Memory B cell (primary cell): ENCODE measurements around the gene MIPEP.

Experiments used
- ATAC-seq: fragments of 150-1000 bp; cut with Tn5 transposase; 2 replicates; pipeline ENCODE4 v1.10.0; 2021; ENCODE audit warnings: low read depth, mild to moderate bottlenecking, moderate library complexity
- DNase-seq, 2 donors: peaks; one replicate each; pipeline ENCODE4 v3.0.0; 2022; ENCODE audit warnings: low spot score in 2 of 2
- H3K27ac Mint-ChIP-seq: one replicate; pipeline ENCODE4 v1.8.0; 2022; ENCODE audit warnings: mild to moderate bottlenecking, moderate library complexity, mixed read lengths
- H3K27me3 Mint-ChIP-seq: one replicate; pipeline ENCODE4 v1.8.0; 2022; ENCODE audit warnings: mixed read lengths
- H3K36me3 Mint-ChIP-seq: one replicate; pipeline ENCODE4 v1.8.0; 2022; ENCODE audit warnings: mild to moderate bottlenecking, mixed read lengths
- H3K4me1 Mint-ChIP-seq: one replicate; pipeline ENCODE4 v1.8.0; 2022; ENCODE audit warnings: mixed read lengths
- H3K4me3 Mint-ChIP-seq: one replicate; pipeline ENCODE4 v1.8.0; 2022; ENCODE audit warnings: mild to moderate bottlenecking, moderate library complexity, mixed read lengths
- H3K9me3 Mint-ChIP-seq: one replicate; pipeline ENCODE4 v1.8.0; 2022; ENCODE audit warnings: mixed read lengths

MIPEP gene

GRCh38 chr13:23852351-23852750 is 36.8 kb downstream of the MIPEP start:
- no peak for ATAC-seq
- Mint-ChIP-seq H3K27ac (no peak overlapping the region), H3K4me3 (no peak overlapping the region), H3K27me3 (no peaks in the 10 kb centered on the region), H3K36me3 (peaks cover 21% of the 10 kb centered on the region), H3K9me3 (no peaks in the 10 kb centered on the region), H3K4me1 (peaks cover 22% of the 10 kb centered on the region)
- DNase-seq = no peak

- no peak overlapping the region for H3K27ac Mint-ChIP-seq
- DNase-seq (no peak), ATAC-seq (no peak)
- H3K4me1 Mint-ChIP-seq = peaks cover 27% of the 10 kb centered on the region
- H3K27me3 Mint-ChIP-seq = no peaks in the 10 kb centered on the region
- H3K9me3 Mint-ChIP-seq = no peaks in the 10 kb centered on the region
- H3K4me3 Mint-ChIP-seq = no peak overlapping the region
- peaks cover 19% of the 10 kb centered on the region for H3K36me3 Mint-ChIP-seq
Measured at GRCh38 chr13:23851106-23851505, 38.1 kb downstream of the MIPEP start.

GRCh38 chr13:23850134-23850533 is 39.1 kb downstream of the MIPEP start:
- Mint-ChIP-seq H3K36me3 (peaks cover 15% of the 10 kb centered on the region), H3K4me1 (peaks cover 32% of the 10 kb centered on the region), H3K4me3 (no peak overlapping the region), H3K9me3 (no peaks in the 10 kb centered on the region), H3K27ac (no peak overlapping the region), H3K27me3 (no peaks in the 10 kb centered on the region)
- ATAC-seq (no peak), DNase-seq (no peak)

- Mint-ChIP-seq H3K27me3 (no peaks in the 10 kb centered on the region), H3K4me3 (no peak overlapping the region), H3K4me1 (peaks cover 33% of the 10 kb centered on the region), H3K27ac (no peak overlapping the region), H3K9me3 (no peaks in the 10 kb centered on the region), H3K36me3 (peaks cover 15% of the 10 kb centered on the region)
- DNase-seq (no peak), ATAC-seq (no peak)
Measured at GRCh38 chr13:23849670-23850069, 39.5 kb downstream of the MIPEP start.

- peaks cover 17% of the 10 kb centered on the region for H3K36me3 Mint-ChIP-seq
- peak in 1 of 2 donors; percentile 14 for DNase-seq
- peaks cover 39% of the 10 kb centered on the region for H3K4me1 Mint-ChIP-seq
- peak overlapping the region; percentile 39 for H3K4me3 Mint-ChIP-seq
- peak; percentile 82 for ATAC-seq
- H3K27me3 Mint-ChIP-seq = no peaks in the 10 kb centered on the region
- peak overlapping the region; percentile 60 for H3K27ac Mint-ChIP-seq
- H3K9me3 Mint-ChIP-seq = no peaks in the 10 kb centered on the region
Measured at GRCh38 chr13:23848646-23849141, 40.5 kb downstream of the MIPEP start.

- H3K9me3 Mint-ChIP-seq = no peaks in the 10 kb centered on the region
- DNase-seq (no peak), ATAC-seq (no peak)
- H3K27ac Mint-ChIP-seq = no peak overlapping the region
- peaks cover 18% of the 10 kb centered on the region for H3K36me3 Mint-ChIP-seq
- no peaks in the 10 kb centered on the region for H3K27me3 Mint-ChIP-seq
- peaks cover 39% of the 10 kb centered on the region for H3K4me1 Mint-ChIP-seq
- H3K4me3 Mint-ChIP-seq = peak overlapping the region; percentile 4
Measured at GRCh38 chr13:23848019-23848418, 41.2 kb downstream of the MIPEP start.

- Mint-ChIP-seq H3K4me1 (peaks cover 39% of the 10 kb centered on the region), H3K27ac (peak overlapping the region; percentile 1), H3K27me3 (no peaks in the 10 kb centered on the region), H3K4me3 (no peak overlapping the region), H3K36me3 (peaks cover 20% of the 10 kb centered on the region), H3K9me3 (no peaks in the 10 kb centered on the region)
- no peak for ATAC-seq
- DNase-seq = no peak
Measured at GRCh38 chr13:23847497-23847896, 41.7 kb downstream of the MIPEP start.

GRCh38 chr13:23845105-23845725 is 44.0 kb downstream of the MIPEP start:
- peak overlapping the region; percentile 43 for H3K4me3 Mint-ChIP-seq

GRCh38 chr13:23844132-23844531 is 45.1 kb downstream of the MIPEP start:
- no peak for ATAC-seq
- H3K9me3 Mint-ChIP-seq = no peaks in the 10 kb centered on the region
- no peaks in the 10 kb centered on the region for H3K27me3 Mint-ChIP-seq
- peaks cover 26% of the 10 kb centered on the region for H3K36me3 Mint-ChIP-seq
- H3K27ac Mint-ChIP-seq = no peak overlapping the region
- no peak overlapping the region for H3K4me3 Mint-ChIP-seq
- DNase-seq = no peak
- H3K4me1 Mint-ChIP-seq = peaks cover 35% of the 10 kb centered on the region

More at GRCh38 chr13:23845105-23845725, 44.0 kb downstream of the MIPEP start:
- no peak overlapping the region for H3K27ac Mint-ChIP-seq
- ATAC-seq (peak; percentile 33), DNase-seq (no peak)
- peaks cover 20% of the 10 kb centered on the region for H3K36me3 Mint-ChIP-seq
- H3K4me1 Mint-ChIP-seq = peaks cover 36% of the 10 kb centered on the region
- no peaks in the 10 kb centered on the region for H3K27me3 Mint-ChIP-seq
- H3K9me3 Mint-ChIP-seq = no peaks in the 10 kb centered on the region

GRCh38 chr13:23843436-23843835 is 45.8 kb downstream of the MIPEP start:
- Mint-ChIP-seq H3K4me3 (no peak overlapping the region), H3K27me3 (no peaks in the 10 kb centered on the region), H3K36me3 (peaks cover 29% of the 10 kb centered on the region), H3K27ac (no peak overlapping the region), H3K4me1 (peaks cover 30% of the 10 kb centered on the region), H3K9me3 (no peaks in the 10 kb centered on the region)
- DNase-seq (no peak), ATAC-seq (no peak)

GRCh38 chr13:23842406-23842805 is 46.8 kb downstream of the MIPEP start:
- no peak overlapping the region for H3K4me3 Mint-ChIP-seq
- ATAC-seq = no peak
- no peak for DNase-seq
- H3K27me3 Mint-ChIP-seq = no peaks in the 10 kb centered on the region
- peaks cover 32% of the 10 kb centered on the region for H3K36me3 Mint-ChIP-seq
- no peaks in the 10 kb centered on the region for H3K9me3 Mint-ChIP-seq
- no peak overlapping the region for H3K27ac Mint-ChIP-seq
- H3K4me1 Mint-ChIP-seq = peaks cover 24% of the 10 kb centered on the region

GRCh38 chr13:23833733-23834611 is 55.2 kb downstream of the MIPEP start:
- Mint-ChIP-seq H3K9me3 (no peaks in the 10 kb centered on the region), H3K27ac (no peak overlapping the region), H3K4me1 (no peaks in the 10 kb centered on the region), H3K27me3 (no peaks in the 10 kb centered on the region), H3K36me3 (peaks cover 27% of the 10 kb centered on the region), H3K4me3 (no peak overlapping the region)
- DNase-seq (no peak), ATAC-seq (no peak)

- H3K36me3 Mint-ChIP-seq = peaks cover 23% of the 10 kb centered on the region
- peaks cover 5% of the 10 kb centered on the region for H3K4me1 Mint-ChIP-seq
- DNase-seq (no peak), ATAC-seq (no peak)
- peak overlapping the region; percentile 63 for H3K27ac Mint-ChIP-seq
- H3K27me3 Mint-ChIP-seq = no peaks in the 10 kb centered on the region
- H3K4me3 Mint-ChIP-seq = no peak overlapping the region
- no peaks in the 10 kb centered on the region for H3K9me3 Mint-ChIP-seq
Measured at GRCh38 chr13:23828866-23829265, 60.3 kb downstream of the MIPEP start.

GRCh38 chr13:23828086-23828485 is 61.1 kb downstream of the MIPEP start:
- H3K36me3 Mint-ChIP-seq = peaks cover 18% of the 10 kb centered on the region
- H3K27me3 Mint-ChIP-seq = no peaks in the 10 kb centered on the region
- no peak overlapping the region for H3K27ac Mint-ChIP-seq
- DNase-seq (no peak), ATAC-seq (no peak)
- no peak overlapping the region for H3K4me3 Mint-ChIP-seq
- H3K9me3 Mint-ChIP-seq = no peaks in the 10 kb centered on the region
- H3K4me1 Mint-ChIP-seq = peaks cover 5% of the 10 kb centered on the region
